HG03066 (cell line): ENCODE measurements around the gene ATF7IP.
"Not testable (repeated sequence)": the region's sequence is repeated elsewhere in the genome, so short reads cannot be mapped to it uniquely, and the experiment has no call there.

Experiments
- ATAC-seq: cut with Tn5 transposase; IDR thresholded peaks from one replicate; pipeline ENCODE4 v1.9.1; 2021; ENCODE audit warnings: low read depth; ENCODE audit not compliant: unreplicated experiment

ATF7IP gene

GRCh38 chr12:14369311-14369710 is 3.8 kb downstream of the ATF7IP start:
- no peak for ATAC-seq

GRCh38 chr12:14373217-14373616 is 7.7 kb downstream of the ATF7IP start:
- ATAC-seq = no peak

- no peak for ATAC-seq
Measured at GRCh38 chr12:14379508-14379907, 14.0 kb downstream of the ATF7IP start.

GRCh38 chr12:14384783-14385638 is 19.5 kb downstream of the ATF7IP start:
- peak; percentile 96 for ATAC-seq

GRCh38 chr12:14387219-14387871 is 21.9 kb downstream of the ATF7IP start:
- no peak for ATAC-seq

- ATAC-seq = no peak
Measured at GRCh38 chr12:14390449-14390848, 25.0 kb downstream of the ATF7IP start.

- ATAC-seq = no peak
Measured at GRCh38 chr12:14390870-14391530, 25.5 kb downstream of the ATF7IP start.

- no peak for ATAC-seq
Measured at GRCh38 chr12:14393751-14394150, 28.3 kb downstream of the ATF7IP start.

- peak; percentile 49 for ATAC-seq
Measured at GRCh38 chr12:14394317-14395073, 29.0 kb downstream of the ATF7IP start.

- ATAC-seq = peak; percentile 58
Measured at GRCh38 chr12:14395074-14395778, 29.7 kb downstream of the ATF7IP start.

GRCh38 chr12:14396071-14396470 is 30.6 kb downstream of the ATF7IP start:
- ATAC-seq = peak; percentile 65

GRCh38 chr12:14399871-14400270 is 34.4 kb downstream of the ATF7IP start:
- ATAC-seq = no peak

GRCh38 chr12:14400599-14400998 is 35.1 kb downstream of the ATF7IP start:
- no peak for ATAC-seq

- not testable (repeated sequence) for ATAC-seq
Measured at GRCh38 chr12:14401267-14401666, 35.8 kb downstream of the ATF7IP start.

- ATAC-seq = no peak
Measured at GRCh38 chr12:14402697-14403096, 37.2 kb downstream of the ATF7IP start.

- ATAC-seq = no peak
Measured at GRCh38 chr12:14403293-14403692, 37.8 kb downstream of the ATF7IP start.

- ATAC-seq = no peak
Measured at GRCh38 chr12:14403711-14404196, 38.3 kb downstream of the ATF7IP start.

- ATAC-seq = not testable (repeated sequence)
Measured at GRCh38 chr12:14405407-14405806, 39.9 kb downstream of the ATF7IP start.

GRCh38 chr12:14408208-14408607 is 42.7 kb downstream of the ATF7IP start:
- ATAC-seq = no peak

- no peak for ATAC-seq
Measured at GRCh38 chr12:14410177-14410576, 44.7 kb downstream of the ATF7IP start.
